ENCODE measurements around the gene TMEM86B. TPM values are rescaled to one million over a fixed set of nuclear protein-coding genes. Genes with fewer than 3 reads are reported as not detected.

Gene TMEM86B
- total RNA-seq, 1 donor from 2014 or later = 193 TPM

DNA sequence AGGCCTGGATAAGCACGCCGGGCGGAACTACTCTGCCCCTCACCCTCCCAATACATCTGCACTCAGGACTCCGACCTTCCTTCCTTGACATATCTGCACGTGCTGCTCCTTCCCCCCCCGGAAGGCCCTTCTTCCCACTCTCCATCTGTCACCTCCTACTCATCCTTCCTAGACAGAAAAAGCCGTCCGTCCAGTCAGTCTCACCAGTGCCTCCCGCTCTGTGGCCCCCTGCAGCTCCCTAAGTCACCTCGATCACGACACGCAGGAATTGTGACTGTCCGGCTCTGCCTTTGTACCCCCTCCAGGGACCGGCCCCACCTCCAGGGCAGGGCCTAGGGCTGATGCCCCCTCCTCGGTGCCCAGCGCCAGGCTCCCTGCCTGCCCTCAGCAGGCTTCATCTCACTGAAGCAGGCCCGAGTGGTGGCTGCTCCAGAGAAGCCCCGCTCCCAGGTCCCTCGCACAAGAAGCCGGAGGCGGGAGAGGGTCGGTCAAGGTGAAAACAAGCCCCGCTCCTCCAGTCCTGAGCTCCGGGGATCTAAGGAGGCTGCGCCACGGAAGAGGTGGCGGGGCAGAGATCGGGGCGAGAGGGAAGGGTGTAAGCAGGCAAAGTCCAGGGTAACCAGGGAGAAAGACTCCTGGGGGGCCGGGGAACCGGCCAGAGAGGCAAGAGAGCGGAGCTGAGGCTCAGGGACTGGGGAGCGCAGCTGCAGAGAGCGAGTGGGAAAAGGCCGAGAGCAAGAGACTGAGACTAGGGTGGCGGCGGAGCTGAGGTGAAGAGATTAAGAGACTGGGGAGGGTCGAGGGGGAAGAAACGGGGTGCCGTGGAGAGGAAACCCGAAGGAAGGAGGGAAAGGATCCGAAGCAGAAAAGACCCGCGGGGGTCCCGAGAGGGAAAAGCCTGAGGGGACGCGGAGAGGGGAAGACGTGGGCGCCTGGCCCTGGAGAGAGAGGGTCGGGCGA is 29.2 kb upstream of the TMEM86B start:
- DNase-seq (ENCODE audit: low spot score) = no peak

DNA sequence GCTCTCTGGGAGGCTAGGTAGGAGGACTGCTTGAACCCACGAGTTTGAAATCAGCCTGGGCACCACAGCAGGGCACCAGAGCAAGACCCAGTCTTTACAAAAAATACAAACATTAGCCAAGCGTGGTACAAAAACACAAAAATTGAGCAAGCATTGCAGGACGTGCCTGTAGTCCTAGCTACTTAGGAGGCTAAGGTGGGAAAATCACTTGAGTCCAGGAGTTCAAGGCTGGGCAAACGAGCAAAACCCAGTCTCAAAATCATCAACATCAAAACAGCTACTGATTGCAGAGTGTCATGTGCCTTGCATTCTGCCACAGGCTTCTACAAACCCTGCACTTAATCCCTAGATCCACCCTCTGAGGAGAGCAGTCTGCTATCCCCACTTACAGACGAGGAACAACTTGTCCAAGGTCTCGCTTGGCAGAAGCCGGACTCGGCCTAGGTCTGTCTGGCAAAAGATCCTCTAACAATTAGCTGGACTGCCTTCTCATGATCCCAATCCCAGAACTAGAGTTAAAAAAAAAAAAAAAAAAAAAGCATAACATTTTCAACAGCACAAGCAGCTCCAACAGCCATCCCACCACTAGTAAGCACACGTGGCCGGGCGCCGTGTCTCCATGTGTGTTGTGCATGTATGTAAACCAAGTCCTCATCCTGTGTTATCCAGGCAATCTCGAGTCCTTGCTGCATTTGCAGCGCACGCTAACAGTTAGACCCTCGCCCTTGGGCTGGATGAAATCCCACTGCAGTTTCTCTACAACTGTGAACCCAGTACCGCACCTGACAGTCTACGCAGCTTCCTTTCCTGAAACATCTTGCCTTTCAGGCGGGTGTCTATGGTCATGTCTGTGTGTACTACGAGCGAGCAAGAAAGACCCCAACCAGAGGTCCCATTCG is 28.2 kb upstream of the TMEM86B start:
- no peak for DNase-seq (ENCODE audit: low spot score)

DNA sequence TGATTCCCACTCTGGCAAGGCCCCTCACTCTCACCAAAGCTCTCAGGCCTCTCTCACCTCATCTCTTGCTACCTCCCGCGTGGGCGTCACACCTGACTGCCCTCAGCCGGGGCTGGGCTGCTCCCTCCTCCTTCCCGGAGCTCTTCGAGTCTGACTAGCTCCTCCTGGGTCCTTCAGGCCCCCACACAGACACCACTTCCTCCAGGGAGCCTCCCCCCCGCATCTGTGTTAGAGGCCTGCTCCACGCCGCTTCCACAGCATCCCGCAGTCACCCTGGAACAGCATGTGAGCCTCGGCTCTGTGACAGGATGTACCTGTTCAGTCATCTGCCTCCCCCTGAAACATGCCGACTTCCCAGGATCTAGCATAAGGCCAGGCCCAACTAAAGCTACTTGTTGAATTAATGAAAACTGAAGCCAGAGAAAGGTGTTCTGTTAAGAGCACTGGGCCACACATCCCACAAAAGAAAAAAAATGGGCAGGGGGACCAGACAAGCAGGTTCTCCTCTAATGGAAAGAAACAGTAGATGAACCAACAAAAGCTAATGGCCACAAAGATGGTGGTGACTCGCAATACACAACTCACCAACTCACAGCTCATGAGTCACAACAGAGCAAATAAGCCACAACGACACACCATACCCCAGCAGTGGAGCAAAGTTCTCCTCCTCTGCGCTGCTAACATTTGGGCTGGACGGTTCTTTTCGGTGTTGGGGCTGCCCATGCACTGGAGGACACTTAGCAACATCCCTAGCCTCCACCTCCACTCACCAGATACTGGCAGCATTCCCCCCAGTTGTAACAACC is 27.3 kb upstream of the TMEM86B start:
- DNase-seq (ENCODE audit: low spot score) = no peak

DNA sequence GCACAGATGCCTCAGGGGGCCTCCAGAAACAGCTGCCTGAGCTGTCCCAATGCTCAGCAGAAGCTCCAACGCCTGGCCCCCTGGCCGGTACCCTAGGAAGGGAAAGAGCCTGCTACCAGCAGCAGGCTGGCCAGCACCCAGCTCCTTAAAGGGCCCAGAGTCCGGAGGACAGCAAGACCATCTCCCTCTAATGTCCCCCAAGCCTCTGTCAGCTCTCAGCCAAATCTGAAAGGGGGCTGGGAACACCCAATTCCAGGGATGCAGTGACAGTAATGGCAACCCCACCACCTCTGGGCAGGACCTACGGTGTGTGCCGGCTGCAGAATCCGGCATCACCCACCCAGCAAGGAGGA is 26.0 kb upstream of the TMEM86B start:
- DNase-seq (ENCODE audit: low spot score) = no peak

DNA sequence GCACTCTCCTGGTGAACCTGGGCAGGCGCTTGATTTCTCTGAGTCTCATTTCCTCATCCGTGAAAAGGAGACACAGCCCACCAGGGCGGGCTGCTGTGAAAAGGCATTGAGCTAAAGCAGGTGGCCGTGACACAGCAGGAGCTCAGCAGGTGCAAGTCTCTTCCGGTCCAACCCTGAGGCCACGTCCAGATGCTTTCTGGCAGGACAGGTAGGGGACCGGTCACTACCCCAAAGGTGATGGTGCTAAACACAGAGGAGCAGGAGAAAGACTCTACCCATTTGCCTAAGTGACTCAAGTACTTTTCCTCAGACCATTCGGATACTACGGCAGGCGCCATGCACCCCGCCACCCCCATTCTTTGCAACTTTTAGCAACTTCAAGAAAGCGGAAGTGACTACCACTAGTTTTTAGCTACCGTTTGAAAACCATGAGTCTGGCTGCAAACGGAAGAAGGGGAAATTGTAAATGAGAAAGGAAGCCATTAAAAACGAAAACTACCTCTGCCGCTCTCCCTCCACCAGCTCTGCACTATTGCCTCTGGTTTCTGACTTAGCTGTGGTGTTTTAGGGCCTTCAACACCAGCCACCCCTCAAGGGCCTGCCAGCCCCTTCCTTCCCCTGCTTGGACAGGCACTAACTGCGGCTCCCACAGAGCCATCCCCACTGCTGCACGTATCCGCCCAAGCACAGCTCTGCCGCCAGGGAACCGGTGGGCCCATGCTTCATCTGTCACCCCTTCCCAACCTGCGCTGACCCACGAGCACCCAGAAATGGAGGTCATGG is 25.5 kb upstream of the TMEM86B start:
- no peak for DNase-seq (ENCODE audit: low spot score)

DNA sequence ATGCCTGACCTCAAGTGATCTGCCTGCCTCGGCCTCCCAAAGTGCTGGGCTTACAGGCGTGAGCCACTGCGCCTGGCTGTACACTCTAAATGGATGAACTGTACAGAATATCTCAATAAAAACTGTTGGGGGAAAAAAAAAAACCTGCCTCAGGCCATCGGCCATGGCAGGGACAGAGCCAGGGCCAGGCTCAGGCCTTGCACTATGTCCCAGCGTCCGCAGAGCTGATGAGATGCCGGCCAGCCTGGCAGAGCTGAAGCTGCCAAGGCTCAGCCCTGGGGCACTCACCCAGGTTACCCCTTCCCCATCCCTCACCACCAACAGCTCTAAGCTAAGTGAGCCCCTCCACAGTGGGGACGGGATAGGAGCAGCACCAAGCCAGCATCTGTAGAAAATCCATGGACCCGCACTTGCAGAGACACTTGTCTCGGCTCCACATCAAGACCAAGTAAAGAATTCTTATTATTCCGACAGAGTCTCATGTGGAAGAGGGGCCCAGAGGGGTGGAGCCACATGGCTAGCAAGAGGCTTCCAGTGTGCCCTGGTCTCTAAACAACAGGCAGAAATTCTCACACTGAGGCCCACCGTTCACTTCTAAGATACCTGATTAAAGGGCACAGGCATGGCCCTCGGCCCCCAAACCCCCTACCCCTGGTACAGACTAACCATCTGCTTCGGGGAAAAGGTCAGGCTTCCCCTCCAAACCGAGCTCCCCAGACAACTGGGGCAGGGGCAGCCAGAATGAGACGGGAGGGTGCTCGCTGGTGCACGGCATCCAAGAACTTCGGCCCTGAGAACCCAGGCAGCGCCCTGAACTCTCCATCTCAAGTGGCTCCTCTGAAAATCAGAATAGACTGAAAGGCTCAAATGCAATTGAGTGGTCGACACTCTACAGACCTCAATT is 24.4 kb upstream of the TMEM86B start:
- no peak for DNase-seq (ENCODE audit: low spot score)

DNA sequence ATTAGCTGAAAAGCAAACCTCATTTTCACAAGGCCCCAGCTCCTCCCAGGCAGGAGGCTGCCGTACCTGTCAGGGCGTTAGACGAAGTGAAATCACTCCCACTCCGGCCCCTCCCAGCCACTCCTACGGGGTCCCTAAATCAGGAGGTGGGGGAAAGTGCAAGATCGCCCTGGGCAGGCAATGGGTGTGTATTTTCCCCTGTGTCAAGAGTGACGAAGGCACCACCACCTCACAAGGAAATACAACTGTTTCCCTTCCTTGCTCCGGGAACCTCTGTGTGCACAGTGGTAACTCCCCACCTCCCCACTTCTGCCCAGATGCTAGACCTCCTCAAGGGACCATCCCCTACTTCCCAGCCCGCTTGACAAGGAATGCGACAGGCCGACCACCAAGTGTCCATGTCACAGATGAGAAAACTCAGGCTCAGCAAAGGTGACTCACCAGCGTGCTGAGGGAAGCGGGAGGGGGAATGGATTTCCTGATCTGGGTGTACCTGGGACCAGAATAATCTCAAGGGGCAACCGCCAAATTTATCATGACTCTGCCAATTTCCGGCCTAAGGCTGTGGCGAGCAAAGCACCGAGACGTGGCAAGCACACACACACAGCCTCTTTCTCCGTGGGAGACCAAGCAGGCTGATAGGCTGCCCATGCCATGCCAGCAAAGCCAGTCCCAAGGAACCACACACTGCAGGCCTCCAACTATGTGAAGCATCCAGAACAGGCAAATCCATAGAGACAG is 22.9 kb upstream of the TMEM86B start:
- DNase-seq (ENCODE audit: low spot score) = no peak

DNA sequence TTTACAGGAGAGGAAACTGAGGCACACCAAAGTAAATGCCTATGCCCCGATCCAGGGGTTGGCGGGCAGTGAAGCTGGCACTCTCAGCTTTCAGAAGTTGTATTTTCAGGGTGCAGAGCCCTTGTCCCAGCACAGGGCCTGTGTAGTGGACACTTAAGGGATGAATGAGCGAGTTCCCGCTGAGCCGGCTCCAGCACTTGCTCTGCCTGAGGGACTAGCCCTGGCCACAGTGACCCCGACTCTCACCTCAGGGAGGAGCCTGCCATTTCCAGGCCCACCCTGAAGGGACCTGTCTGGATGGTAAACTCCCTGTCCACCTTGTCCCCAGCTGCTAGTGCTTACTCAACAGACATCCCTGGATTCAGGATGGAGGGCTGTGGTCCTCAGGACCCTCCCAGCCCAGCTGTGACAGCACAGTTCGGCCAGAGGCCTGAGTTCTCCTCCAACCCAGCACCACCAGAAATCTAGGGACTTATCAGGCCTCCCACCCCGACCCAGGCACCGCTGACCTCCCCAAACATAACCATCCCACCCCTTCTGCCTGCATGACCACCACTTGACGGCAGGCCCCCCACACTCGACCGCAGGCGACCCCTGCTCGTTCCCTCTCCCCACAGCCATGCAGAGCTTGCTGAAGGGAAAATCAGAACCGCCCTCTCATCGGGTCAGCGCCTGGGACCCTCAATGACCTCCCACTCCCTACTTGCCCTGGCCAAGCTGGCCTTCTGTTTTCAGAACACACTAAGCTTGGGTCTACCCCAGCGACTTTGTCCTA is 21.9 kb upstream of the TMEM86B start:
- DNase-seq (ENCODE audit: low spot score) = no peak

DNA sequence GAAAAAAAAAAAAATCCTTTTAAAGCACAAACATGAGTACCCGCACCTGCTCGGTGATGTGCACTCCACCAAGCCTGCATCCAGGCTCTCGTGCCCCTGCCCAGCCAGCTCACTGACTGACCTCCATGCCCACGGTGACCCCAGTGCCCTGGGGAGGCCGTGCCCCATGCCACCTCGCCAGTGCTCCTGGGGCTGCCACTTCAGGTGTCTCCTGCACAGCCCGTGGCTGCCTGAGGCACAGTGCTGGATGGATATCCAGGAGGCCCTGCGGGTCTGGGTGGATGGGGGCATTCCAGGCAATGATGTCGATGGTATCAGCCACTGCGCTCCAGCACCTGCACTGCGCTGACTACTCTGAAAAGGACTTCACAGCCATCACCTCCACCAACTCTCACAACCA is 21.3 kb upstream of the TMEM86B start:
- DNase-seq (ENCODE audit: low spot score) = no peak

DNA sequence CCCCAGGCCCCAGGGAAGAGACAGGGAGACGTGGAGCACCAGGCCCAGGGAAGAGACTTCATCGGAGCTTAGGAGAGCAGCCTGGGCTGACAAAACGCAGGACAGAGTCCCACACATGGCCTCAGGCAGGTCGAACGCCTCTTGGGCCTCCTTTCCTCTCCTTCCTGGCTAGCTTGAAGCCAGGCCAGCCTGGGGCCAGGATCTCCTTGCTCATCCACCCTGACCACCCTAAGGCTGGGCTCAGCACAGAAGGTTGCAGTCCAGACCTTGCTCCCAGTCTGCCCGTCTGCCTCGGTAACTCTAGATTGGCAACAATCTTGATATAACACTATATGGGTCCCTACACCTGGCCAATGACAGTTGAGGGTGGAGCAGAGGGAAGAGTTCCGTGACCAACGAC is 20.1 kb upstream of the TMEM86B start:
- DNase-seq (ENCODE audit: low spot score) = no peak

DNA sequence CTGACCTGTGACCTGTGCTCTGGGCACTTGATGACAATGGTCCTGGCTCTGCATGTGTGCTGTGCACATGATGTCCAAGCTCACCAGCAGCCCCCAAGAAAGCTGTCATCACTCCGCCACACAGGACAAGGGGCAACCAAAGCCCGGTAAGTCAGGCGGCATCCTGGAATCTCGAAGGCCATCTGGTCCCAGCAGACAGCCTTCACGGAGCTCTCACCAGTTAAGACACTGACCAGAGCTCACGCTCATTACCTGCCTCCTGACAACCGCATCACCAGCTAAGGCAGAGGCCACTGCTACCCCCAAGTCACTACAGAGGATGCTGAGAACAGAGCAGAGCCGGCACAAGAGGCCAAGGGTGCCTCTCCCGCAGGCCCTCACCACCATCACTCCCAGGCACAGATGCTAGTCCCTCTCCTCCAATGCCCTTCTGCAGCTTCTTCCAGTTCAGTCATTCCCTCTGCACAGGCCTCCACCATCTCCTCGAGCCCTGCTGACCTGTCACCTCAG is 19.7 kb upstream of the TMEM86B start:
- DNase-seq (ENCODE audit: low spot score) = no peak

DNA sequence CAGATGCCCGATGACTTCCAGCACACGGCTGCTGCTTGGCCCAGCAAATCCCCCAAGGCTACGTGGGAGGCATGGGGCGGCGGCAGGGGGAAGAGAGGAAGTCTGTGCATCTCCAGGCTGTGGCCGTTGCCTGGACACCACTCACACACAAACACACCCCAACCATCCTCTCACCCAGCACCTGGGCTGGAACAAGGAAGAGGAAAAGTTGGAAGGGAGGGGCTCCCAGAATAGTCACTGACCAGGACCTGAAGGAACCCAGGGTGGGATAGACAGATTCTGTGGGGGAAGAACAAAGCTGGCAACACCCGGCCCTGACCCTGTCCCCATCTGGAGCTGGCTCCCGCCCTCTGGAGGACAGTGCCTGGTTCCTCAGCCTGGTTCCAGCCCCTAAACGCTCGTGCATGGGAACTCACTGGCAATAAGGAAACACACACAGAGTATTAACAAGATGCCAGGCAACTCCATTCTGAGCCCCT is 19.1 kb upstream of the TMEM86B start:
- DNase-seq (ENCODE audit: low spot score) = no peak

DNA sequence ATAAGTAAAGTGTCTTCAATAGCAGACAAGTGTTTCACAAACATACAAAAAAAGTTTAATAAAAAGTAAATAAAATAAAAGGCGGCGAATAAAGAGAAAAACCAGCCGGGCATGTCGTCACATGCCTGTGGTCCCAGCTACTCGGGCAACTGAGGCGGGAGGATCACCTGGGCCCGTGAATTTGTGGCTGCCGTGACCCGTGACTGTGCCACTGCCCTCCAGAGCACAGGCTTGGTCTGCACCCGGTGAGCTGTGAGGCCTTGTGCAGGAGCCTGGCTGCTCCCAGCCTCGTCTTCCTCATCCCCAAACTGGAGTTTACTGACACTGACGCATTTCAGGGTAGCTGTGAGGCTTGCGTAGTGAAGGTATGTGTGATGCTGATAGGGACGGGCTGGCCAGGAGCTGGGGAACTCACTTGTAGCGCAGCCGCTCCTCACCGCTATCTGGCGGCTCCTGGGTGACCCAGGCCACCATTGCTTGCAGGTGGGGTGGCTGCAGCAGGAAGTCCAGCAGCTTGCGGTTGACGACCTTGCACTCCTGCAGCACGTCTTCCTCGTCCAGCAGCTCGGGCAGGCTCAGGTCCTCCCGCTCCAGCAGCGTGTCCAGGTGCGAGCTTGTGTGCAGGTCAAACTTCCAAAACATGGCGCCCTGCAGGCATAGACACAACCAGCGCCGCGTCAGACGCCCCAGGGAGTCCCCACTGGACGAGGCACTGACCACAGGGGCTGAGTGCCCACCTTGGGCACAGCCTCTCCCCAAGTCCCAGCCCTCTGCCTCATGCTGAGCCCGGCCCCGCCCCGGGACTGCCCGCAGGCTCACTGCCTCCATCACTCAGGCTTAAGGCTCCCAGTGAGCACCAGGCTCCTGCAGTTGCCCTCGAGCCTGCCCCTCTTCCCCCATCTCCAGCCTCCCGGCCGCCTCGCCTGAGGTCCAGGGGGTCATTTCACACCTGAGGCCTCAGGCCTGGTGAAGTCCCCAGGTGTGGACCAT is 18.2 kb upstream of the TMEM86B start:
- no peak for DNase-seq (ENCODE audit: low spot score)

DNA sequence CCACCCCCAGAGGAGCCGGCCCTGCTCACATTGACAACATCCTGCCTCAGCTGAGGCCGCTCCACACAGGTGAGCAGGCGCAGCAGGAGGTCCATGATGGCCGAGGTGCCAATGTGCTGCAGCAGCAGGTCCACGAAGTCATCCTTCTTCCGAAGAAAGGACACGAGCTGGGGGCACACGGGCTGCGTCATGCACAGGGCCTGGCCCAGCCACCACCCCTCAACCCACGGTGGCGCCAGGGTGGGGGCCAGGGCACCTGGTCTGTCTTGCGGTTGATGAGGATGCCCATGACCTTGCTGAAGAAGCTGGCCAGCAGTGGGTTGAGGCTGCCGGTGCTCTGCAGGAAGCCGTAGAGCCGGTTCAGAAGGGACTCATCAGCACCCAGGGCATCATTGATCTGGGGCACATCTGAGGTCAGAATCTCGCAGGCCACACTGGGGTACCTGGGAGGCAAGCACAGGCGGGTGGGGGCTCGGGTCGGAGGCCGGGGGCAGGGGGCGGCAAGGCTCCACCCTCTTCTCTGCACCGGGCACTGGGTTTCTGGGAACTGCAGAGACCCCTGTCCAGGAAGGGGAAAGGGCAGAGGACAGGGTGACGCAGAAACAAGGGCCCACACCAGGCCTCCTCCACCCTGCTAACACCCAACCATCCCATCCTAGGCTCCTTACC is 16.8 kb upstream of the TMEM86B start:
- no peak for DNase-seq (ENCODE audit: low spot score)

DNA sequence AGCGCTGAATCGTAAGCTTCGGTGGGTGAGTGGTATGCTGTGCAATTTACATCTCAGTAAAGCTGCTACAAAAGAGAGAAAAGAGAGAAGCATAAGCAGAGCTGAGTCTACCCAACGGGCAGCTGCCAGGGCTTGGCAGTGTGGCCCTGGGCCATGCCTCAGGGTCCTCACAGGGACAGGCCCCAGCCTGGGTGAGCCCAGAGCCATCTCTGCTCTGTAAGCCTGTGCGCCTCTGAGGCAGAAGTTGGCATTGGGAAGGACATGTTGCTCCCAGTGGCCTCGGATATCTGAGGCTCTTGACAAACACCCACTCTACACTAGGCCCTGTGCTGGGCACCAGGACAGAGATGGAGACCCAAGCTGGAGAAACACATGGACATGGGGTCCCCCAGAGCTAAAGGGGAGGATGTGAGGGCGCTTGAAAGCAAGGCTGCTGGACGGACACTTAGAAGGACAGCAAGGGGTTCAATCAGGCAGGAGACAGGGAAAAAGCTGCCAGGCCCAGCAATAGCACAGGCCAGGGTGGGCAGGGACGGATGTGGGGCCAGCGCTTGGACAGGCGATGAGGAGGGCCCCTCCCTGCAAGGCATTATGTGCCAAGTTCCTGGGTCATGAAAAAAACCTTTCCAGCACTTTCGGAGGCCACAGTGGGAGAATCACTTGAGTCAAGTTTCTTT is 15.6 kb upstream of the TMEM86B start:
- no peak for DNase-seq (ENCODE audit: low spot score)

DNA sequence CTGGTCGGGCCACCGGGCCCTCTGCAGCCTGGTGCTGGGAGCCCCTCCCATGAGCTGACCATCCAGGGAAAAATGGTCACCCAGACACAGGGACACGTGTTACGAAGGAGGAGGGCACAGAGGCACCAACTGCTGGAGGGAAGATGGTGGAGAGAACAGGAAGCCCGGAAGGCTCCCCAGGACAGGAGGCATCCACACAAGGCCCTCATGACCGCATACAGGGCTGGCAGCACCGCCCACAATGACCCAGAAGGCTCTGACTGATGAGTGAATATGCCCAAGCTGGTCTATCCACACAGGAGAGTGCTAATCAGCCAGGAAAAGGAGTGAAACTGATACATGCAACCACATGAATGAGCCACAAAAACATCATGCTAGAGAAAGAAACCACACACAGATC is 14.0 kb upstream of the TMEM86B start:
- DNase-seq (ENCODE audit: low spot score) = no peak
